GM18526 (cell line): ENCODE measurements around the gene CHST12.

ENCODE experiments used
- POLR2A ChIP-seq: IDR thresholded peaks from 3 replicates; pipeline ENCODE4 v1.6.1; 2011; ENCODE audit not compliant: insufficient read length; ENCODE audit errors: extremely low read depth

Gene CHST12

GRCh38 chr7:2438186-2438585, 34.8 kb downstream of the CHST12 start:
- TF ChIP-seq POLR2A = no peak

DNA sequence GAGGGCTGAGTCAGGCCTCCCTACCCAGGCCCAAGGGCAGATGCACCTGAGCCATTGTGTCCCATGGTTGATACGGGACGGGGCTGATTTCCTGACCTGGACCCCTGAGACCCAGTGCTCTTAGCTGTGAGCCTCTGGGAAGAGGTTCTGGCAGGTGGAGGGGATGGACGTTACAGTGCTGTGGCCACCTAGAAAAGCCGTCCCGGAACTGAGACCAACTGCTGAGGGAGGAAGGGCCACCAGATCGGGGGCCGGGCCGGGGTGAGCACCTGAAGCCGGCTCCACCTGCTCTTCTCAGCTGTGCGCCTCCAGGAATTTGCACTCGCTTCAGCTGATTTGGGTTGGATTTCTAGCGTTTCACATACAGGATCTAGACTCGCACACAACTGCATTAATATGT, 35.4 kb downstream of the CHST12 start:
- no peak for TF ChIP-seq POLR2A

DNA sequence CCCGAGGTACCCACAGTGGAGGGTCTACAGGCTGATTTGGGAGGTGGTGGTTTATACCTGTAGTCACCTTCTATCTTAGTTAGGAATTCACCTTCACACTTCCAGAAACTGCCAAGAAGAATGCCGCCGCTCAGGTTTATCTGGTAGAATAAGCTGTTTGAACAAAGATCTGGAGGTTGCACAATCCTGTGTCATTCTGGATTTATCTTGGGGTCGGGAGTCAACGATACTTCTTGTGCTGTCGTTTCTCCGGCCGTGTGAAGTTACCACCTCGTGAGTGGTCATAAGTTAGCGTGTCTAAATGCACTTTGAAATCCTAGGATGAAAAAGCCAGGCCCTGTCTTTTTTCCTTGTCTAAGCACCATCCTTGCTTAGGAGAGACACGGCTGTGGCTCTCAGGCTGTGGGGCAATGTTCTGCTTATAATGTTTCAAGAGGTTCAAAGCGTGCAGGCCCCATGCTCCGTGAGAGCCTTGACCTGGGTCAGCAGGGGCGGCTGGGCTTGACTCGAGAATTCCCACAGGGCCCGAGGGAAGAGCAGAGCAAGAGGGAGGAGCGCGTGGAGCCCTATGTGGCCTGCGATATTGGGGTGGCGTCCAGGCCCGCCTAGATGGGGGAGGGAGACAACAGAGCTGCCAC, 37.3 kb downstream of the CHST12 start:
- TF ChIP-seq POLR2A = no peak

- TF ChIP-seq POLR2A = no peak
Measured at GRCh38 chr7:2441430-2442058, 38.1 kb downstream of the CHST12 start.

DNA sequence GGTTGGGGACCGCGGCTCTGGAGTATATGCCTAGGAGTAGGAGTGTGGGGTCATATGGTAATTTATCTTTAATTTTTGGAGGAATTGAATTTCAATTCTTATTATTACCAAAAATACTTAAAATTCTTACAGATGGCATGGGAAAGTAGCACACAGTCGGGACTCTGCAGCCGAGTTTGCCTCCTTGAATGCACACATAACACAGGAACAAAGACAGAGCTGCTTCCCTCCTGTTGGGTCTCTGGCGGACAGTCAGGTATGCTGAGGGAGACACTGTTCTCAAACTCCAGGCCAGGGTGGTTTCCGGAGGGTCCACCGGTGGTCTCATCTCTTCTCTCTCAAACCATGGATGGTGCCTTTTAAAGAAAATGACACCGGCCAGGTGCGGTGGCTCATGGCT, 40.1 kb downstream of the CHST12 start:
- TF ChIP-seq POLR2A = no peak

DNA sequence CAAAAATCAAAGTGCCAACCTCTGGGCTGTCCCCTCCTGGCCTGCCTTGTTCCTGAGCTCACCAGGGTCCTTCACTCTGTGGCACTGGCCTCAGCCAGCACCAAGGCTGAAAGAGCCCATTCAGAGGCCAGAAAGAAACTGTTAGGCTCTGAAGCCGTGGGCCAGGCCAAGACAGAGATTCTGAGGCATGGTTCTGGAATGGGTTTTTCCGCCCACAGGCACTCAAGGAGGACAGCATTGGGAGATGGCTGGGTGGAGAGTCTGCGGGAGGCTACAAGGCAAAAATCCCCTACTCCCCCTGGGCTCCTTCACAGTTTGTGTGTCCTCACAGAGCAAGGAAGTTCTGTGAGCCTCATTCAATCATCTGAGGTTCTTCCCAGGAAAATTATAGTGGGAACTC, 41.1 kb downstream of the CHST12 start:
- TF ChIP-seq POLR2A = no peak

- TF ChIP-seq POLR2A = no peak
Measured at GRCh38 chr7:2445047-2445446, 41.6 kb downstream of the CHST12 start.

DNA sequence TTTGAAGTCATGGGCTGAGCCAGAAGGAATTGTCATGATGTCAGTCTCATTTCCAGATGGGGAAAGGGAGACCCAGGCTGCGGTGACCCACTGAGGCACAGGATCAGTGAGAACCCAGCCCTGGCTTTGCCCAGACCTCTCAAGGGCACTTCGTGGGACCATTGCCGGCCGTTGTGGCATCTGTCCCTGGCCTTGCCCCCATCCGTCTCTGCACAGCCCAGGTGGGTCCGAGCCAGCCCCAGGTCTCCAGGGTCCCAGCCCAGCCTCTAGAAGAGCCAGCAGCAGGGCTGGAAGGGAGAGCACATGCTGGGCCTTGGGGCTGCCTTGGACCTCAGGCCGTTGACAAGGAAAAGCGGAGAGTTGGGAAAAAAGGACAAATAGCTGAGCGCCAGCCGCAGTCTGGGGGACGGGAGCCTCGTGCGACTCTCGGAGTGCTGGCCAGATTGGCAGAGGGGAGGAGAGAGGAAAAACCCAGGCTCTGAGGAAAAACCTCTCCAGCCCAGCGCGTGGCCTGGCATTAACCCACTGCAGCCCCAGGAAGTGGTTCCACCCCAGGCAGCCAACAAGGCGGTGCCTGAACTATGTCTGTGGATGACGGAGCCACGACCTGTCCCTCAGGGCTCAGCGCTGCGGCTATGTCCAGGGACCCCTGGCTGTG, 42.6 kb downstream of the CHST12 start:
- TF ChIP-seq POLR2A = no peak

- TF ChIP-seq POLR2A = no peak
Measured at GRCh38 chr7:2446676-2447075, 43.3 kb downstream of the CHST12 start.

GRCh38 chr7:2450198-2451107, 47.0 kb downstream of the CHST12 start:
- TF ChIP-seq POLR2A = no peak

GRCh38 chr7:2451171-2452073, 48.0 kb downstream of the CHST12 start:
- TF ChIP-seq POLR2A = no peak

DNA sequence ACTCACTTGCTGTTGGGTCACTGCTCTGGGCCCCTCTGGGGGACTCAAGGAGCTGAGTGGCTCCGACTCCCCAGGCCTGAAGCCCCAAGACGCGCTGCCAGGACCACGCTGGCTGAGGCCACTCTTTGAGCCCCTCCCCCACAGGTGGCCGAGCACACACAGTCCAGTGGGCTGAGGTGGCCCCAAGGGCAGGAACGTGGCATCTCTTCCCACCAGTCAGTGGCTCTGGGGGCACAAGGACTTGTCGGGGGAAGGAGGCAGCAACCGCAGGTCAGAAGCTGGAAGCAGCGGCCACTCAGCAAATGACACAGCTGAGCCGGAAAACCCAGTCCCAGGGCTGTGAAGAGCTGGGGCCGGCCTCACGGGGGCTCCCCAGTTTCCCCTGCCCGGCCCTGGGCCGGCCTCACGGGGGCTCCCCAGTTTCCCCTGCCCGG, 48.7 kb downstream of the CHST12 start:
- no peak for TF ChIP-seq POLR2A

DNA sequence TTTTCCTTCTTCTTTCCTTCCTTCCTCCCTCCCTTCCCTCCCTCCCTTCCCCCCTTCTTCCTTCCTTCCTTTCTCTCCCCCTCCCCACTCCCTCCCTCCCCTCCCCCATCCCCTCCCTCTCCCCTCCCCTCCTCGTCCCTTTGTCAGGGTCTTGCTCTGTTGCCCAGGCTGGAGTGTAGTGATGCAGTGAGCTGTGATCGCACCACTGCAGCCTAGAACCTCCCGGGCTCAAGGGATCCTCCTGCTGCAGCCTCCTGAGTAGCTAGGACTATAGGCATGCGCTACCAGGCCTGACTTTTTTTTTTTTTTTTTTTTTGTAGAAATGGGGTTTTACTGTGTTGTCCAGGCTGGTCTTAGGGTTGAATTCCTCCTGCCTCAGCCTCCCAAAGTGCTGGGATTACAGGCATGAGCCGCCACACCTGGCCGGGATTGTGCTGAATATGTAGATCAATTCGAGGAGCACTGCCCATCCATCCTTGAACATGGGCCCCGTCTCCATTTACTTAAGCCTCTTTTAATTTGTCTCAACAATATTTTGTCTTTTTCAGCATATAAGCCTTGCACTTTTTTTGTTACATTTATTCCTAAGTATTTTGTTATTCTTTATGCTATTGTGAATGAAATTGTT, 49.3 kb downstream of the CHST12 start:
- no peak for TF ChIP-seq POLR2A

DNA sequence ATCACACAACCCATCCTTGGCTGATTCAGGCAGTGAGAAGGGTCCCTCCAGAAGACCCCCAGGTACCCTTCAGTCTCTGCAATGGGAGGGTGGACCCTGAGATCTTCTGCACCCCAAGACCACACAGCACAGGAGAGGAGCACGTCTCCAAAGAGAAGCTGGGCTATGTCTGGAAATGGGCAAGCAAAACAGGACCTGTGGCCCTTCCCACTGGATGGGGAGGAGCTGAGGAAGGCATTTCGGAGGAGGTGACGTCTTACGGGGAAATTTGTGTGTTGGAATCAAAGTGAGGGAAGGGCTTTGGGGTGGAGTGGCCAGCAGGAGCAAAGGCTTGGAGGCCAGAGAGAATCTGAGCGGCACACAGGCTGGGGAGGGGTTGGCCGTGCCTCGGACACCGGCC, 56.3 kb downstream of the CHST12 start:
- TF ChIP-seq POLR2A = no peak
